Measurements from ENCODE around the gene APEH.

The APEH gene

GRCh38 chr3:49673715-49674496 is at the start of gene APEH:
Gene APEH (plus strand): TSS chr3:49674351. CDS start chr3:49674402, 51 bp downstream.
- DNase-seq (ENCODE audit: low read depth): peak; percentile 99
- TF ChIP-seq CTCF (IDR thresholded peaks at IDR 0.05; ENCODE audit: insufficient read depth, low read depth, low read length, missing control alignments): no peak
- peak within 1 kb of the TSS; percentile 79 for H3K4me3 ChIP-seq (ENCODE audit: low read length)

- no peak for TF ChIP-seq CTCF (IDR thresholded peaks at IDR 0.05; ENCODE audit: insufficient read depth, low read depth, low read length, missing control alignments)
- no peak overlapping the region for H3K4me3 ChIP-seq (ENCODE audit: low read length)
- DNase-seq (ENCODE audit: low read depth): no peak
Measured at GRCh38 chr3:49625071-49625470, 49.1 kb upstream of the APEH start.

GRCh38 chr3:49626101-49626581 is 48.0 kb upstream of the APEH start:
- H3K4me3 ChIP-seq (ENCODE audit: low read length): no peak overlapping the region
- TF ChIP-seq CTCF (IDR thresholded peaks at IDR 0.05; ENCODE audit: insufficient read depth, low read depth, low read length, missing control alignments): no peak
- DNase-seq (ENCODE audit: low read depth): no peak

- no peak for DNase-seq (ENCODE audit: low read depth)
- H3K4me3 ChIP-seq (ENCODE audit: low read length): no peak overlapping the region
- no peak for TF ChIP-seq CTCF (IDR thresholded peaks at IDR 0.05; ENCODE audit: insufficient read depth, low read depth, low read length, missing control alignments)
Measured at GRCh38 chr3:49626796-49627195, 47.4 kb upstream of the APEH start.

GRCh38 chr3:49627634-49628033 is 46.5 kb upstream of the APEH start:
- no peak for DNase-seq (ENCODE audit: low read depth)
- no peak for TF ChIP-seq CTCF (IDR thresholded peaks at IDR 0.05; ENCODE audit: insufficient read depth, low read depth, low read length, missing control alignments)
- H3K4me3 ChIP-seq (ENCODE audit: low read length): no peak overlapping the region

- H3K4me3 ChIP-seq (ENCODE audit: low read length): no peak overlapping the region
- TF ChIP-seq CTCF (IDR thresholded peaks at IDR 0.05; ENCODE audit: insufficient read depth, low read depth, low read length, missing control alignments): no peak
- no peak for DNase-seq (ENCODE audit: low read depth)
Measured at GRCh38 chr3:49628249-49628648, 45.9 kb upstream of the APEH start.

GRCh38 chr3:49629451-49629850 is 44.7 kb upstream of the APEH start:
- H3K4me3 ChIP-seq (ENCODE audit: low read length): no peak overlapping the region
- DNase-seq (ENCODE audit: low read depth): no peak
- TF ChIP-seq CTCF (IDR thresholded peaks at IDR 0.05; ENCODE audit: insufficient read depth, low read depth, low read length, missing control alignments): no peak

Data from epithelial cell of esophagus (primary cell).